Midbrain (tissue), 1 donor: ENCODE results near the gene GAPVD1.
"Not testable (repeated sequence)": the region's sequence is repeated elsewhere in the genome, so short reads cannot be mapped to it uniquely, and the experiment has no call there.

Experiments used
- DNase-seq: peaks from one replicate; lab custom pipeline; 2025; lab: John Stamatoyannopoulos, UW

The GAPVD1 gene

GRCh38 chr9:125375820-125376219 lies 114.2 kb downstream of the GAPVD1 start:
- DNase-seq, result no peak

DNA sequence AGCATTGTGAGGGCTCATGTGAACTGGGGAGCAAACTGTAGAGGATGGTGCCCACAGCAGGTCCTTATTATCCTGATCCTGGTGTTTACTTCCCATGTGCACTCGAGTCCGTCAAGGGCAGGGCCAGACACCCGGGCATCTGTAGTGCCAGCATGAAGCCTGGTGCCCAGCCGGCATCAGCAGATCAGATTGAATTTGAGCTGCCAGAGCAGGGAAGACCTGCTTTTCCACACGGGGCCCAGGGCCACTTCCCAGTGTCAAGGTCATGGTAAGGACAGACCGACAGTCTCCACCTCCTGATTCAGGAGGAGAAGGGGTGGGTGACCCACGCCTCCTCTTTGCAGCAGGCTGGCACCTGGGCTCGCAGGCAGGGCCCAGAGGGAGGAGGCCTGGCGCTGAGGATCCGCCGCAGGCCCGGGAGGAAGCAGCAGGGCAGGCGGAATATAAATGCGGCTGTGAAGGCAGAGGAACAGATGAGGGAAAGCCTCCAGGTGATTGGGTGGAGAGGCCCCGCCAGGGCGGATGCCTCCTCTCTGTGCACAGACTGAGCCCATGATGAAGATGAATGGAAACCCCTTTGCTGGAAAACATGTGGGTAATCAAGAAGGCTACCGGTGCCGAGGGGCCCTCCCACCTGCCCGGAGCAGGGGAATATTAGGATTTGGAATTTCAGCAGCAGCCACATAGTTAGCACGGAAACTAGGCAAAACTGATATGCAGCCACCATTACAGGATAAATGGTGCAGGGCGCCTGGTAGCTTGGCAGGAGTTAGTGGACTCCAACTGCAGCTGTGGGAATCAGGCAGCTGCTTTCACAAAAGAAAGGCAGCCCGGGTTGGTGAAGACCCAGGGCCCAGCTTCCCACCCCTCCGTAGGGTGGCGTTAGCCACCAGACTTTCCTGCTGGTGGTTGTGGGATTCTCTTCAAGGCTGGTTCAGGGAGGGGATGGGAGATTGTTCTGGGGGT lies 114.9 kb downstream of the GAPVD1 start:
- DNase-seq, result no peak

DNA sequence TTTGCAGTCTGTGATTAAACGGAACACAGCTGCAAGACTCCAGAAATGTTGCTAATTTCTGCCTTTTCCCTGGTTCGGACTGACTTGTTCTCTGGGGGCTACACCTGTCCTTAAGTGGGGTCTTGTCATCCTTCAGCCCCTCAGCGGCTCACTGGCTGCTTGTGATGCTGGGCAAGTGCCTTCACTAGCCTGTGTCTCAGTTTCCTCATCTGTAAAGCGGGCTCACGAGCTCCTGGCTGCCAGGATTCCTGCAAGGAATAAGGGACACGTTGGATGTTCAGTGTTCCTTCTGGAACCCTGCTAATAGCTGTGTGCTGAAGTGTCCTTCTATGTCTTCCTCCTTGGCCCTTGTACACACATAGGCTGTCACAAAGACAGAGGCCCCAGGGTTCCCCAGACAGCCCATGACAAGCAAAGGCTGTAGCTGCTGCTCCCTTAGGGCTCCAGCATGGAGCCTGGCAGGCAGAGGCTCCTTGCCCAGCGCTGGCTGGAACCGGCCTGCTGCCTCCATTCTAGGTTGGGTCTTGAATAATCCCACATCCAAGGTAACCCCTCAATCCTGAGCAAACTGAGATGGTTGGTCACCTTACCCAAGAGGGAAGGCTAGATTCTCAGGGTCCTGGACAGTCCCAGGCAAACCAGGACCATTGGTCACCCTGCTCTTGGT lies 116.1 kb downstream of the GAPVD1 start:
- no peak for DNase-seq

DNA sequence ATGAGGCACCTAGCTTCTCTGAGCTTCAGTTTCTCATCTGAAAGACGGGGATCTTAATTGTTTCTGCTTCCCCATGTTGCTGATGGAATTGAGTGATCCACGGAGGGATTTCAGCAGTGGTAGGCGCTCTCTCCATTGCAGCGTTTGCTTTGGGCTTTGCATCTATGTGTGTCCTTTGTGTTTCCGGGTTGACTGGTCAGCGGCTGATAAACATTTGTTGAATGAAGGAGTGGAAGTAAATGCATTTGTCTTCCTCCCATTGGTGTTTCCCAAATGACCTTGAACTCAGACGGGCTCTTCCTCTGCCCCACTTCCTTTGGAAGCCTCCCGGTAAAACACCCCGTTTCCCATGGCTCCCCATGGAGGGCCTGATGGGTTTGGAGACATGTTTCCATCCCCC lies 117.2 kb downstream of the GAPVD1 start:
- DNase-seq, result no peak

- no peak for DNase-seq
These were observed 117.6 kb downstream of the GAPVD1 start for GRCh38 chr9:125379208-125379607.

GRCh38 chr9:125380406-125380805 lies 118.8 kb downstream of the GAPVD1 start:
- DNase-seq, result no peak

- no peak for DNase-seq
These were observed 126.4 kb downstream of the GAPVD1 start for GRCh38 chr9:125387861-125388524.

GRCh38 chr9:125388978-125389377 lies 127.4 kb downstream of the GAPVD1 start:
- DNase-seq, result no peak

- DNase-seq, result no peak
These were observed 130.1 kb downstream of the GAPVD1 start for GRCh38 chr9:125391704-125392103.

DNA sequence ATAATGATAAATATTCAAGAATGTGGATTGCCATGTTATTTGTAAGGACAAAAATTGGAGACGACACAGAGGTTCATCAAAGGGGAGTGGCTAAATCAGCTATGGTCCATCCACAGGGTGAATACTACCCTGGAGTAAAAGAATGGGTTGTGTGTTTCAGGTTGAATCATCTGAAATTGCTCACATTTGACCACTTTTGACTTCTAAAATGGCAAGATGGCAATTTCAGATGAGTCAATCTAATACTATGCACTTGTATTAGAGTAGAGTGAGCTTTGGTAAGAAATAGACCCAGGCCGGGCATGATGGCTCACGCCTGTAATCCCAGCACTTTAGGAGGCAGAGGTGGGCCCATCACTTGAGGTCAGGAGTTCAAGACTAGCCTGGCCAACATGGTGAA lies 131.8 kb downstream of the GAPVD1 start:
- DNase-seq, result no peak

- DNase-seq, result no peak
These were observed 135.2 kb downstream of the GAPVD1 start for GRCh38 chr9:125396799-125397198.

DNA sequence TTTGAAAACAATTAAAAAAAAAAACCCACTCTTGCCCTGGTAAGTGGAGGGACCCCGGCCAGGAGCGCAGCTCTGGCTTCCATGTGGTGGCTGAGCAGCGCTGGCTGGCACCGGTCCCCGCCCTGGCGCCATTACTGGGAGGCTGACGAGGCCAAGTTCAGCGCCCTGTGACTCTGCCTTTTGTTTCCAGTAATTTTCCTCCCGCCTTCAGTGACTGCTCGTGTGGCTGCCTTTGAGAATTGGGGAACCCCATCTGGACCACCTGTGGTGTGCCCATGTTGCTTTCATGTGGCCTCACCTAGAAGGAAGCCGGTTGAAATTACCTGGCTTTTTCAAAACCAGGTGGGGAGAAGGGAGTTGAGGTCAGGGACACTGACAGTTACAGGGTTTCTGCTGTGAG lies 136.1 kb downstream of the GAPVD1 start:
- DNase-seq, result peak; percentile 28

- no peak for DNase-seq
These were observed 136.6 kb downstream of the GAPVD1 start for GRCh38 chr9:125398243-125398642.

DNA sequence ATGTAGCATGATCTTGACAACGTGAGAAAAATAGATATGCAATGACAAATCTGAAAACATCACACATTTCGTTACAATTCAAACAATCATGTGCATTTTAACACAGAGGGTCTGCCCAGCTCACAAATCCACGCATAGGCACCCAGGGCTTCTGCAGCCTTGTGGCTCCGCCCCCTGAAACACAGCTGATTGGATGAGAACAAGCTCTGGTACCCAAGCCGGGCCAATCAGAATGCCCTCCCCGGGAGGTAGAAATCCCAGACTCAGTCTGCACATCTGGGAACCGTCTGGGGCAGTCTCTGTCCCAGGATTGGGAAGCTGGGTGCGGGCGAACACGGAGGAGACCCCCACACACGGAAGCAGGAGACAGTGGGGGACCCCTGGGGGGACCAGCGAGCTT lies 137.5 kb downstream of the GAPVD1 start:
- no peak for DNase-seq

DNA sequence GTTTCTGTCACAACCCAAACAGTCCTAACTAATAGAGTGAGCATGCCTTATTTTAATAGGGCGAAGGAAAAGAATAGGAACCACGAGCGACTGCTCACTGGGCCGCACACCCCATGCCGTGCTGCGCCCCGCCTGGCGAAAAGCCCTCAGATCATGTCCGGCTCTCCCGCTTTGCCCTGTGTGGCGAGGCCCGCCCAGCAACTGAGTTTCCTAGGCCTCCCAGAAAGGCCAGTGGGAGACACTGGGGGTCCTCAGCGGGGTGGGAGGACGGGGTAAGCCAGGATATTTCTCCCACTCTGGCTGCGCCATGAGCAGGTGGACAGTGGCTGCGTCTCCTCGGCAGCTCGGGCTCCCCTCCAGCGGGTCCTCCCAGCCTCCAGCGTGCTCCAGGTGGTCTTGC lies 138.0 kb downstream of the GAPVD1 start:
- no peak for DNase-seq

GRCh38 chr9:125400232-125400631 lies 138.6 kb downstream of the GAPVD1 start:
- not testable (repeated sequence) for DNase-seq

DNA sequence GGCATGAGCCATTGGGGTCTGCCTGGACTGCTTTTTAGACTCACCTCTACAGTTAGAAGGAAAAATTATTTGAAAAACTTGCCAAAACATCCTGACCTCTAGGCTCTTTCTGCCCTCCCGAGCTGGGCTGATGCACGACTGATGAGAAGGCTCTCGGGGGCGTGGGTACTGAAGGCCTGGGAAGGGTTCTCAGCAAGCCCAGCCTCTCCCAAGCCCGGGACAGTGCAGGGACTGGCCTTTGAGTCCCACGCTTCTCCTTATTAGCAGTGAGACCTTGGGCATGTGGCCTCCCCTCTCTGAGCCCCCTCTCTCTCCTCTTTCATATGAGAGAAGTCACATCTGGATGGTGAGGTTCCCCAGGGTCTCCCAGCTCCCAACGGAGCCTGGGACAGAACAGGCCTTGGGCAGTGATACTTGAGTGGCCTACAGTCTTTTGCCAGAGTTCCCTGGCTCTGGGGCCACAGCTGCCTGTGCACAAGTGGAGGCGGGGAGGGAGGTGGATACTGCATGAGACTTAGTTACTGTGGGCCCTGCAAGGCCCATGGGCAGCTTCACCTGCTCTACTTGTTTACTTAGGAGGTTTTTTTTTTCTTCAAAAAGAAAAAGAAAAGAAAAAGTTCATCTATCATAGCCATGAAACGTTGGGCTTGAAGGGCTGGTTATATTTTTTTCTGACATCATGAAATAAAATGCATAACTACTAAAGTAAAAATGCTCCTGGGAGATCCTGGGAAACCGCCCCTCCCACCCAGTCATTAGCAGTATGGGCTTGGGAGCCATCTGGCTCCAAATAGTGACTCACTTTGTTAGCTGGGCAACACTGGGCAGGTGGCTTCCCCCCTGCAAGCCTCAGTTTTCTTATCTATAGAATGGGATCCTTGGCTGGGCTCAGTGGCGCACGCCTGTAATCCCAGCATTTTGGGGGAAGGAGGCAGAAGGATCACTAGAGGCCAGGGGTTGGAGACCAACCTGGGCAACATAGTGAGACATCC lies 139.4 kb downstream of the GAPVD1 start:
- no peak for DNase-seq

- DNase-seq, result no peak
These were observed 143.1 kb downstream of the GAPVD1 start for GRCh38 chr9:125404733-125405132.

DNA sequence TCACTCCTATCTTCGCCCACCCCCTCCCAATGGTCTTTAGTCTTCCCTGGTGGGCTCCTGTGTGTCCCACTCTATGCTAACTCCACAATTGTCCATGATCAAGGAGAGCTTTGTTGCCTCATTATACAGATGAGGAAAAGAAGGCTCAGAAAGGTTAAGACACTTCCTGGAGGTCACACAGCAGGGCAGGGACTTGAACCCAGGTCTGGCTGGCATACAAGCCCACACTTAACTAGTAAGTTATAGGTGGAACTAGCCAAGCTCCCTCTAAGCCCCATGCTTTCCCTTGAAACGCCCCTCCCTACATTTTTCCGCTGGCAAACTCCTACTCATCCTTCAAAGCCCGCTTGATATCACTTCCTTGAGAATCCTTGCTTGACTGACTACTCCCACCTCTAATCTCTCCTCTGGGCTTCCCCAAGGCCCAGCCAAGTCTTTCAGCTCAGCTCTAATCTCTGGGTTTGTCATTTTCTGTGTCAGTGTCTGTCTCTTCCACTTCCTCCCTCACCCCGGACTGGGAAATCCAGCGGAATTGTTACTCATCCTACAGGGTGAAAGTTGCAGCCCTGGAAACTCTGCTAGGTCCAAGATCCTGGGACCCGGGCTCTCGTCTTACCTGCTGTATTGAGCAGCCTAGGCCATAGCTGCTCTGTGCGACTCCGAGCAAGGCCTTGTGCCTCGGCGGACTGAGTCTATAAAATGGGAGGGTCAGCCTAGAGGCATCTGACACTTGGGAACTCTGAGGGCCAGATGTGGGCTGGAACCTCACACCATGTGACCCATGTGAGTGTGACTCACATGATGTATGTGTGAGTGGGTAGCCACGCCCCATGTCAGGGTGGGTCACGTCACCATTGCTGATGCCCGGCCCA lies 144.5 kb downstream of the GAPVD1 start:
- no peak for DNase-seq

DNA sequence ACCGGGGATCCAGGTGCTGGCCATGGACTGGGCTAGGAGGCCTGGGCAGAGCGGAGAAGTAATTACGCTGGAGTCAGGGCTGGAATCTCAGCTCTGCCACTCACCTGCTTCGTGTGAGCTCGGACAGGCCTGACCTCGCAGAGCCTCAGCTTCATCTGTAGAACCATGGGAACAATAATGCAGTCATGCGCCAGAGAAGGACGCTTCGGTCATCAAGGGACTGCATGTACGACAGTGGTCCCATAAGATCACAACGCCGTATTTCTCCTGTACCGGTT lies 145.1 kb downstream of the GAPVD1 start:
- DNase-seq, result no peak
